IPS DF 19.7 (cell line): ENCODE measurements around the gene ANXA2R.
"Not testable (repeated sequence)": the region's sequence is repeated elsewhere in the genome, so short reads cannot be mapped to it uniquely, and the experiment has no call there.

ENCODE experiments used
- DNase-seq: peaks from one replicate; pipeline ENCODE4 v3.0.0-alpha.2; 2013; ENCODE audit warnings: low read depth, low spot score

The ANXA2R gene

DNA sequence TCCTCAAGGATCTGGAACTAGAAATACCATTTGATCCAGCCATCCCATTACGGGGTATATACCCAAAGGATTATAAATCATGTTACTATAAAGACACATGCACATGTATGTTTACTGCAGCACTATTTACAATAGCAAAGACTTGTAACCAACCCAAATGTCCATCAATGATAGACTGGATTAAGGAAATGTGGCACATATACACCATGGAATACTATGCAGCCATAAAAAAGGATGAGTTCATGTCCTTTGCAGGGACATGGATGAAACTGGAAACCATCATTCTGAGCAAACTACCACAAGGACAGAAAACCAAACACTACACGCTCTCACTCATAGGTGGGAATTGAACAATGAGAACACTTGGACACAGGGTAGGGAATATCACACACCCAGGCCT lies 19.9 kb upstream of the ANXA2R start:
- DNase-seq, result not testable (repeated sequence)

DNA sequence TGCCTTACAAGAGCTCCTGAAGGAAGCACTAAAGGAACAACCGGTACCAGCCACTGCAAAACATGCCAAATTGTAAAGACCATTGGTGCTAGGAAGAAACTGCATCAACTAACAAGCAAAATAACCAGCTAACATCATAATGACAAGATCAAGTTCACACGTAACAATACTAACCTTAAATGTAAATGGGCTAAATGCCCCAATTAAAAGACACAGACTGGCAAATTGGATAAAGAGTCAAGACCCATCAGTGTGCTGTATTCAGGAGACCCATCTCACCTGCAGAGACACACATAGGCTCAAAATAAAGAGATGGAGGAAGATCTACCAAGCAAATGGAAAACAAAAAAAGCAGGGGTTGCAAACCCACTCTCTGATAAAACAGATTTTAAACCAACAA lies 15.0 kb upstream of the ANXA2R start:
- not testable (repeated sequence) for DNase-seq

DNA sequence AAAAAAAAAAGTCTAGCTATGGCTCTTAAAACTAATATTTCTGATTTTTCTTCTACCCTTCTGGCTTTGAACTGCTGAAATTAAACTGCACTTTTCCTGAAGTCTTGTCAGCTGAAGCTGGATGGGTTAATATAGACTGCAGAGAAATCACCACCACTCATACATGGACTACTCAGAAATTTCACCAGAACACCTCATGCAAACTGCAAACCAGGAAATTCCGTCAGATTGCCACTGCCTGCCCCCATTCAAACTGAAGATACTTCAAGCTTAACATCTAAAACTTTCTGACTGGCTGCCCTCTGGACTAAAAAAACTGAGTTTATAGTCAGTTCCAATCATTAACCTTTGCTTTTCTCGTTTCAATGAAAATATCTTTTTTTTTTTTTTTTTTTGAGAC lies 11.6 kb upstream of the ANXA2R start:
- DNase-seq, result no peak

DNA sequence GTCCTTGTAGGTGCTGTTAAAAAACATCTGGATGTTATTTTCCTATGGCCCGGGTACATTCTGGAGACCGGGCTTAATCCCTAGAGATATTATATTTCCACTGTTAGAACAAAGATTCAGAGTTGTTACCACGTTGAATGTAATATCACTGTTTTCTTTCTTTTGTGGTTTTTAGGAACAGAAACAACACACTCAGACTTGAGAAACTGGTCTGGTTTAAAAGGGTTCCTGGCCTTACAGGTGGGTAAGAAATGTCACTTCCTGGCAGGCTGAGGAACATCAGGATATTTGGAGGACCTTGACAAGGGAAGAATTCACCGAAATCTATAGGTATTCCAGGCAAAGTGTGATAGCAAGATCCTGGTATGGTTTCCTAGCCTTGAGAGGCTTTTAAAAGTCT lies 10.3 kb upstream of the ANXA2R start:
- DNase-seq, result no peak

DNA sequence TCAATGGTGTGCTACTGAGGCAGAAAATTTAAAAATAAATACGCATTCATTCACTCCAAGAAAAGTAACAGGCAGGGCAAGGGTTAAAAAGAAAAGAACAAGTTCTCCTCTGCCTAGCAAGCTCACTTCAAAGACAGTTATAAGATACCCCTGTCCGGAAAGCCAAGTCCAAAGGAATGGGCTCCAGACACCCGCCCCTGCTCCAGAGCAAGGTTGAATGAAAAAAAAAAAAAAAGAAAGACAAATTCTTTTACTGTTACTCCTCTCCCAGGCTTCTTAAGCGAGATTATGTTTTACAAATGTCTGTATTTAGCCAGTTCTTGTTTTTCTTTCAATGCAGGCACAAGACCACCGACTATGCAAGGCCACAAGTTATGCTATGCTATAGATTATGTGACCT lies 9.1 kb upstream of the ANXA2R start:
- DNase-seq, result no peak

DNA sequence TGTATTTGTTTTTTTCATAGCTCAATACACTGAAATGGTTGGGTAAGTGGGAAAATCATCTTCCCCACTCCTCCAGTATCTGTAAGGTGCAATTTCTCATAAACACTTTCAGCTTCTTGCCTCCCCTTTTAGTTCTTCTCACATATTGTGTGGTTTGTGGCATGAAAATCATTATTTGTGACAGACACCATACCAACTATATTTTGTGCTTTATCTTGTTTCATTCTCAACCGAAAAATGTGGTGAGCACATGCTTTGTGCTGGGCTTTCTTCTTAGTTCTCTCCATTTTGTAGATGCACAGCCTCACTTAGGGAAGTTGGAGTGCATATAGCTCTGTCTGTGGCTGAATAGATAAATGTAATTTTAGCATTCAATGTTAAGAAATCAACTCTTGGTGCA lies 6.4 kb upstream of the ANXA2R start:
- DNase-seq, result no peak

DNA sequence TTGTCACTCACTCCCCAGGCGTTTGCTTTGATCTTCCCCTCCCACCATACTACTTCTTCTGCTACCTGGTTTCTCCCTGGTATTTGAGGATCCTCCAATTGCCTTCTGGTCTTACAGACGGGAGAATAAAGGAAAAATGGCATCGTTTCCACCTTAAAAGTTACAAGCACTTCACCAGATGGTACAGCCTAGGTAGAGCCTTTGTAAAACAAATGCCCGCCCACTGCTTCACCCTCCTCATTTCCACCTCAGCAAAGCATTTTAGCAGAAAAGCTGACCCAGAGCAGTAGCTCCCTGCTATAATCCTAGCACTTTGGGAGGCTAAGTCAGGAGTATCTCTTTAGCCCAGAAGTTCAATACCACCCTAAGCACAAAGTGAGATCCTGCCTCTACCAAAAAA lies 5.1 kb upstream of the ANXA2R start:
- DNase-seq, result no peak

DNA sequence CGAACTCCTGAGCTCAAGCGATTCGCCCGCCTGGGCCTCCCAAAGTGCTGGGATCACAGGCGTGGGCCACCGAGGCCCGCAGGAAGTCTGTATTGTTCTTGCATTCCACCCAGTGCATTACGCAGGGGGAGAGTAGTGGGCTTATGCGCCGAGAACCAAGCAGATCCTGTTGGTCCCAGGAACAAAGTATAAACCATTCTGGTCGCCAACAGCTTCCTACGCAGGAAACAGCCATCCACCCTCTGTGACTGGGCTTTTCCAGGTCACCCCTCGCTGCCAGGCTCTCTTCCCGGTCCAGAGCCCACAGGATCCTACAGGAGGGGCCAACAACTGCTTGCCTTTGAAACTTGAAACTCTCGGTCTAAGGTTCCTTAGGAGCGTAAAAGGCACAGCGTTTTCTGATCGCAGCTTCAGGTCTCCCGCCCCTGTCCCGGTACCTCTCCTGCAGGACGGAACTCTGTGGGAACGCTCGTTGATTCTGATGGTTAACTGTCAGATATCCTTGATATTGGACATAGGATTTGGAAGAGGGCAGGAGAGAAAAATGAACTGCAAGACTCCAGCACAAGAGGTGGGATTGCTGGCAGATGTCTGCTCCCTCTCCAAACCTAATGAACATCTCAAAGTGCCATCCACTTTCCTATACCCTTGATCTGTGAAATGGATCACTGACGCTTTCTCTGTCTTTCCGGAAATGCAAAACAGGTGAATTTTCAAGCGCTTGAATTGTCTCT lies 4.2 kb upstream of the ANXA2R start:
- no peak for DNase-seq

DNA sequence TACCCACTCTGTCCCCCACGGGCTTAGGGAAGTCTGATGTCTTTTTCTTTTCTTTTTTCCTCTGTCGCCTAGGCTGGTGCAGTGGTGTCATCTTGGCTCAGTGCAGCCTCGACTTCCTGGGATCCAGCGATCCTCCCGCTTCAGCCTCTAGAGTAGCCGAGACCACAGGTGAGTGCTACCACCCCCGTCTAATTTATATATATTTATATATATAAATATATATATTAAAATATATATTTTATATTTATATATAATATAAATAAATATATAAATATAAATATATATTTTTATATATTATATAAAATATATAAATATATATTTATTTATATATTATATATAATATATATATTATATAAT lies 3.3 kb upstream of the ANXA2R start:
- DNase-seq, result no peak

DNA sequence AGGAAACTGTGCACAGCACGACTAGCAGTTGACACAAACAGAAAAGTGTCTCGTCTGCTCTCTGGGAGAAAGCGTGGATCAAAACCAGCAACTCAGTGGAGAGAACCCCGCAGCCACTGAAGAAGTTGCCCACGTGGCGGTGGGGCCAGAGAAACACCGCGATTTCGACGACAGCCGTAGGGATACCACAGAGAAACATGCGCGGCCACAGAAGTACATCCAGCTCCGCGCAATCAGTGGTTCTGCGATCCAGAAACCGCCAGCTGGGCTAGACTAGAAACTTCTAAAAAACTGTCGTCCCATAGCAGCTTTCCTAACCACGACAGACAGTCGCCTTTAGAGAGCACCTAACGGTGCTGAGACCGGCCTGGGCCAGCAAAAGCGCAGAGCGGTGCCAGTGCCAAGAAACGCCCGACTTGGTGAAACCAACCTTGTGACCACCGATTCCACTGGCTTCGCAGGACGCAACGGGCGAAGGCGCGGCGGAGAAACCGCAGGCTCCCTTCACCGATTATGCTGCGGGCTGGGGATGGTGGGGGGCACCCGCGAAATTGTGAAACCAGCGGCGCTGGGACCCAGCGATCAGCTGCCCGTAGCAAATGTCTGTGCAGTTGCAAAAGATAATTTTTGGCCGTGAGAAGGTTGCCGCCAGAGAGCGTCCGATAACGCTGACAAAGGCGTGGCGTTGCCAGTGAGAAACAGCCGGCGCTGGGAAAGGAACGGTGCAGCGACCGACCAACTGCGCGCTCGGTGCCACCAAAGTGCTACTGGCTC lies 2.7 kb upstream of the ANXA2R start:
- no peak for DNase-seq

DNA sequence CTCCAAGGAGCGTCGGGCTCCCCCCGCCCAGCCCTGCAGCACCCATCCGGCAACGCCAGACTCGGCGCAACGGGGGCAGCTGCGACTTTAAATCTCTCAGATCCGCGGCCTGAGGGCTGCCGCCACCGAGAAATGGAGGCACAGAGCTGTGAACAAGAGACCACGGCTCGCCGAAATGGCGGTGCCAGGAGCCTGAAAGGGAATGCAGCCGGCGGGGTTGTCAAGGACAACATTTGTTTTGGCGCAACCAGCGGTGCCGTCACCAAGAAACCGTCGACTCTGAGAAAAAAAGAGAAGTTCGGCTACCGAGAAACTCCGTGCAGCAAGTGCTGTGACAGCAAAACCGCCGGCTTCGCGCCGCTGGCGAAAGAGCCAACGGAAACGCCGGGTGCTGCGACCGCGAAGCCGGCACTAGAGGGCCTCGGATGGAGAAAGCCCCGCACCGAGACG lies 2.1 kb upstream of the ANXA2R start:
- DNase-seq, result no peak

DNA sequence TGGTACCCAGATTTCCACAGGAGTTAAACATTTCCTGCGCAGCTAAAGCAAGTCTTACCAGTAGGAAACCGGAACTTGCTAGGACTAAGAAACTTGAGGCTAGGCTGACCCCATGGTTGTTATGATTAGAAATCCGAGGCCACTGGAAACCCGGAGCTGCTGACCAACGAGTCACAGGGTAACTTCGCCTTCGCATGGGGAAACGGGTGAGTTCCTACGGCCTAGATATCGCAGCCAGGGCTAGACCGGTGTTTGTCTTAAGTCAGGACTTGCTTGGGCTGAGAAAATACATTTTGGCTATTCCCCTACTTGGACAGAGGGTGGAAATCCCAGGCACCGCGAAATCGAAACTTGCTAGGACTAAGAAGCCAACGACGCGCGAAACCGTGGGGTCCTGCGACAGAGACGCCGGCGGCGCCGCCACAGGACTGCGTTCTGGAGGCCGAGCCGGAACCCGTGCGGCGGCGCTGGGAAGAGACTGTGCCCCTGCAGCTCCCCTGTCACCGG lies 1.6 kb upstream of the ANXA2R start:
- no peak for DNase-seq

DNA sequence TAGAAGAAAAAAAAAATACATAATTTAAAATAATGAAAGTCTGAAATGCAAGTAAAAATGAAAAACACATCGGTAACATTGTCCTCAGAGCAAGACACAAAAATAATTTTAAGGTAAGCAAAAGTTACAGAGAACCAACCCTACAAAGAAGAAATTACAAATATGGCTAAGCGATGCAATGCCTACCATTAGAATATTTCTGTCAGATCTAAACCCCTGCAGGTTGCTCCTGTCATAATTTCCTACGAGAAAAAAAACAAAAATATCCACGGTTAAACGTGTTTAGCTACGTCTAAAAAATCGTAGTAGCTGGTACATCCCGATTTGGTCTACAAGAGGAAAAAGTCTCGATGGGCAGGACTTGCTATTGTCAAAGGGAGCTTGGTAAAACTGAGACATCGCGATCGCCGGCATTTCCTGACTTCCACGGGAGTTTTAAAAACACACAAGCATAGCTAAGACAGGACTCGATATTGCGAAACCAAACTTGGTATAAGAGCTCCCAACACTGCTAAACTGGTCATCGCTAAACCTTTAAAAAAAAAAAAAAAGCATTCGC lies 1.1 kb upstream of the ANXA2R start:
- no peak for DNase-seq

DNA sequence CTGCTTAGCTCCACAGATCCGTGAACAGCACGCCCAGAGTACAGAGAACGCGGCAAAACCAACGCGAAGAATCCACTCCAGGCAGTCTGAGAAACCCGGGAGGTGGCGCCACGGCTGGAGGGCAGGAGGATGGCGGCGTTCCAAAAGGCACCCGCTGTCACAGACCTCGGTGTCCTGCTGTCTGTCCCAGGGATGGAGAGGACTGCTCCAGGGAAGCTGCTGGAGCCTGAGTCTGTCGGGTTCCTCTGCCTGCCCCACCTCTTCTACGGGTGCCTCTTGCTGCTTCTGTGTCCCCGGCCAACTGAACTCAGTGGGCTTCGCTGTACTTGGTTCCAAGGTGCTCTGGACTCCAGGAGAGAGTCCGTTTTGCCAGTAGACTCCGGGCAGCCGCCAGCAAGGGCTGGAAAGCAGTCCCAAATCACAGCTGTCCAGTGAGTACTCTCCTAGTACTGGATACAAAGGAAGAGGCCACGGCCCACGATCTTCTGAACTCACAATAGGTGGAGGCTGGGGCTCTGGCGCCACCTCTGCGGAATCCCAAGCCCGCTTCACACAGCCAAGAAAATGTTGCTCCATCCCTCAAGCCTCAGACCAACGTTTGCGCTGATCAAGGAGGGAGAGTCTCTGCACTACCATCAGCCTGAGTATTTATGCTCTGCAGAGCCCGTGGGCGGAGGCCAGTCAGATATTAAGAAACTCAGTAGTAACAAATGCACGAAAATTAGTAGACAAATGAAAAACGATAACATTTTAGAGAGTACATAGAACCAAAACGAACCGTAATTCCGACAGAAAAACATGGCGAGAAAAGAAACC lies 440 bp downstream of the ANXA2R start:
- no peak for DNase-seq

DNA sequence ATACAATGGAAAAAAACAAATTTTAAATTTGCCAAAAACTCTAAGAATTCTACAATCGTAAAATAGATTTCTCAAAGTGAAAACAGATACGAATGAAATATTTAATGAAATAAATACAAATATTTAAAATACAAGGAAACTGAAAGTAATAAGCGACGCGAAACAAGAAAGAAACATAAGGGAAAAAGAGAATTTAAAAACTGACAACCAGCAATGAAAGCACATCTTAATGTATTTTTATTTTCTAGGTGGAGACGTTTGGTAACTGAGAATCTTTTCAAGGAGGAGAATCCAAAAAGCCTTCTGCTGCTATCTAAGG lies 1.0 kb downstream of the ANXA2R start:
- no peak for DNase-seq

DNA sequence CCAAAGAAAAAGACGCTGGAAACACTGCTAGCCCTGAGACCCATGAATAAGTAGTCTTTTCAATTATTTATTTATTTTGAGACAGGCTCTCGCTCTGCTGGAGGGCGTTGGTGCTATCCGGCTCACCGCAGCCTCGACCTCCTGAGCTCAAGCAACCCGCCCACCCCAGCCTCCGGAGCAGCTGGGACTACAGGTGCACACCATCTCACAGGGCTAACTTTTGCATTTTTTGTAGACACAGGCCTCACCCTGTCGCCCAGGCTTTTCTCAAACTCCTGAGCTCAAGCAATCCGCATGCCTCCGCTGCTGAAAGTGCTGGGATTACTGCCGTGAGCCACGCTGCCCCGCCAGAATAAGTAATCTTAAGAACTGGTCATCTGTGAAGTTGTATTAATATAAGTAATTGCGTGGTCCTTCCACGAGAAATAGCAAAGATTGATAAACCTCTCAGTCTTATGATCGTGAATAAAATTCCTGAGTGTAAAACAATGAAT lies 1.6 kb downstream of the ANXA2R start:
- DNase-seq, result no peak

DNA sequence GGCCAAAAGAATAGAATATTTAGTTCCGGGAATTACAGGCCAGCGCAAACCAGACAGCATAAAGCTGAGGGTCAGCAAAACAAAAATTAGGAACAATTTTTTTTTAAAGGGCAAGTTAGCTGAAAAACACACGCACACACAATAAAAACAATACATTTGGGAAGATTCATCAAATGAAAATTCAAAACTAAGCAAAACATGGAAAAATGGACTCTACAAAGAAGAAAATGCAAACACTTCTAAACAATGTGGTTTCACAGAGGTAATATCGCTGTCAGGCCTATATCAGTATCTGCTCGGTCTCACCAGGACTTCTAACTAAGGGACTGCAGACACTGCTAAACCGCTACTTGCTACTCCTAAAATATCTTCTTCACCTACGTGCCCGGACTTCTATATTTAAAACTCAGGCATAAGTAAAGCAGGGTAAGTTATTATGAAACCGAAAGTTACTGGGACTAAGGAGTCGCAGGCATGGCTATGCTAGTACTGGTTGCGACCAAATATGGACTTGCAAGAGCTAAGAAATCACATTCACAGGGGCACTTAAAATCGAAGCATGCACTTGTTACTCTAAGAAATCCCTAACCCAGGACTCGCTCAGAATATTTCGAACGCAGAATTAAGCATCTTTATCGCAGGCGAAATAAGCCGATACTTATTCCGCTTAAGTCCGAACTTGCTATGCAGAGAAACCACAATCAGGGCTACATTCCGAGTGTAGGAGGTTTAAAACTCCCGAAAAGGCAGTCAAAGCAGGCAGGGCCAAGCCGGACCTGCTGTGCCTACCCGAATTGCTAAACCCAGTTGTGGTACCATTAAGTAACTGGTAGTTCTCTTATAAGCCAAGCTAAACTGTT lies 2.3 kb downstream of the ANXA2R start:
- no peak for DNase-seq

DNA sequence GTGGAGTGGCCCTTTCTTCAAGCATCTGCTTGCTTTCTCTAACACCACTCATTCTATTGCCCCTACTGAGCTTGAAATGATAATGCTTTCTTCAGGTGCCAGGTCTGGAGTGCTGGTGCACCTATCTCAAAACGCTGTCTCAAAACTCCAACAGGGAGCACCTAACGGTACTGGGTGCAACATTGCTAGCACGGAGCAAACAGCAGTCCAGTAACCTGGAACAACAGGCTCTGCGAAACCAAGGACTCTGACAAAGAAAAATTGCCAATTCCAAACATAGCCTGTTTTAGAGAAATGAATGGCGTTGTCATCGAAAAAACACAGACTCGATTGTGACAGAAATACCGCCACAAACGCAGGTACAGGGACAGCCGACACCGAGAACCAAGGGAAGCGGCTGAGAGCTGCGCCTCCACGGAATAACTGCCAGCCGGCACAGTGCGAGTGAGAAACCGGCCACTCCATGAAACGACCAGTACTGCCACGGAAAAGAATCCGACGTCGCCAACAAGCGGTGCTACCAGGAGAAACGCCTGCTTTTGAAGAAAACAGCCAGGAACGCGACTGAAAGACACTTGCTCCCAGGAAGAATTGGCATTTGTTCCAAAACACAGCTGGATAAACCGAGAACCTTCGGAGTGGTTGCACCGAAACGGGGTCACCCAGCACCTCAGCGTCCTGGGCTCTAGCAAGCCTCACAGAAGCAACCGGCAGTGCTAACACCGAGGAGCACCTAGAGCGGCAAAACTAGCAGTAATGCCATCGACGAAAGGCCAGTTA lies 3.1 kb downstream of the ANXA2R start:
- DNase-seq, result no peak

DNA sequence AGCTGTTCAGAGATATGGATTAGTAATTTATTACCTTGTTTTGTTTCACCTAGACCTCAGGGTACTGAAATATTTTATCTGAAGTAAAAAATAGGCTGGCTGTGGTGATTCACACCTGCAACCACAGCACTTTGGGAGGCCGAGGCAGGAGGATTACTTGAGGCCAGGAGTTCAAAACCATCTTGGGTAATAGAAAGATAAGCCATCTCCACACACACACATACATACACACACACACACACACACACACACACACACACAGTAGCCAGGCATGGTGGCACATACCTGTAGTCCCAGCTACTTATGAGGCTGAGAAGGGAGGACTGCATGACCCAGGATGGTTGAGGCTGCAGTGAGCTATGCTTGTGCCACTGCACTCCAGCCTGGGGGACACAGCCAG lies 3.7 kb downstream of the ANXA2R start:
- no peak for DNase-seq

DNA sequence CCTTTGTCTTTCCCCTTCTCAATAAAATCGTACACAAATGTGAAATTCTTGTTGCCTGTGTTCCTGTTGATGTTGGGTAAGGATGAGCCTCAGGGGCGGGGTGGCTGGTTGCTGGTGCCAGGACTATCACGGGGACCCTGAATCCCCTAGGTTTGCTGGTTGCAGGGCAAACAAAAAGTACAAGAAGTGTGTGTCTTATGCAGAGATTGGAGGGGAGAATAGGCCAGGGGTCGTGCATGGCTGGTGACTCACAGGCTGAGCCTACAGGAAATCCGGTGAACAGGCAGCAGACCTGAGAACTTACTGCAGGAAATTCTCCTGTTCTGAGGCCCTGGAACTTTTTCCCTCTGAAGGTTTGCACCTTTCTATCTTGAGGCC lies 5.5 kb downstream of the ANXA2R start:
- DNase-seq, result no peak
